ENCODE results near the gene PRKCG.

PRKCG gene

GRCh38 chr19:53898636-53899341 lies 16.8 kb downstream of the PRKCG start:
- DNase-seq, result no peak

- no peak for DNase-seq
Measured at GRCh38 chr19:53900191-53900860, 18.3 kb downstream of the PRKCG start.

- peak; percentile 29 for DNase-seq
Measured at GRCh38 chr19:53903055-53903680, 21.2 kb downstream of the PRKCG start.

GRCh38 chr19:53904909-53905308 lies 22.9 kb downstream of the PRKCG start:
- no peak for DNase-seq

- DNase-seq, result no peak
Measured at GRCh38 chr19:53905787-53906186, 23.8 kb downstream of the PRKCG start.

- DNase-seq, result no peak
Measured at GRCh38 chr19:53906211-53907192, 24.5 kb downstream of the PRKCG start.

- no peak for DNase-seq
Measured at GRCh38 chr19:53907193-53907581, 25.2 kb downstream of the PRKCG start.

- DNase-seq, result no peak
Measured at GRCh38 chr19:53907690-53908089, 25.7 kb downstream of the PRKCG start.

GRCh38 chr19:53908106-53908934 lies 26.3 kb downstream of the PRKCG start:
- peak; percentile 49 for DNase-seq

GRCh38 chr19:53908935-53909415 lies 27.0 kb downstream of the PRKCG start, which contains the start of gene CACNG7:
TSS of gene CACNG7 (plus strand) at chr19:53909278. CDS start at chr19:53912832, 3,554 bp downstream.
- no peak for DNase-seq

- no peak for DNase-seq
Measured at GRCh38 chr19:53909471-53910169, 27.6 kb downstream of the PRKCG start.

GRCh38 chr19:53910170-53910518 lies 28.1 kb downstream of the PRKCG start:
- DNase-seq, result no peak

GRCh38 chr19:53912653-53913052 lies 30.7 kb downstream of the PRKCG start:
- no peak for DNase-seq

- no peak for DNase-seq
Measured at GRCh38 chr19:53915000-53915399, 33.0 kb downstream of the PRKCG start.

- DNase-seq, result no peak
Measured at GRCh38 chr19:53916004-53916403, 34.0 kb downstream of the PRKCG start.

GRCh38 chr19:53917356-53917755 lies 35.4 kb downstream of the PRKCG start:
- DNase-seq, result no peak

GRCh38 chr19:53927739-53928138 lies 45.7 kb downstream of the PRKCG start:
- DNase-seq, result peak; percentile 44

GRCh38 chr19:53936029-53936428 lies 54.0 kb downstream of the PRKCG start:
- no peak for DNase-seq

- DNase-seq, result no peak
Measured at GRCh38 chr19:53942001-53942786, 60.2 kb downstream of the PRKCG start.

GRCh38 chr19:53944416-53944815 lies 62.4 kb downstream of the PRKCG start:
- DNase-seq, result no peak
